CD14-positive monocyte (primary cell): ENCODE measurements around the gene CFTR. TPM values are rescaled to one million over a fixed set of nuclear protein-coding genes. Genes with fewer than 3 reads are reported as not detected.

Experiments
- DNase-seq, 3 donors: peaks; one replicate each; pipeline ENCODE4 v3.0.0-alpha.2; 2011 to 2022
- H2AFZ ChIP-seq: 2 replicates; pipeline ENCODE4 v1.6.0; 2012; ENCODE audit warnings: mild to moderate bottlenecking, low read depth, low read length, inconsistent platforms; ENCODE audit not compliant: insufficient read depth, poor library complexity, severe bottlenecking
- H3K27ac ChIP-seq, 2 donors: 1 replicate in 1 of 2; 2 replicates in 1 of 2; pipeline ENCODE4 v1.5.1; 2012 to 2013; ENCODE audit warnings: low read length in 2 of 2, control low read depth in 1 of 2, inconsistent platforms in 1 of 2, low read depth in 1 of 2, mild to moderate bottlenecking in 1 of 2
- H3K27me3 ChIP-seq, 2 donors: one replicate each; pipeline versions ENCODE4 v1.6.0 to v1.6.1; 2011 to 2013; ENCODE audit warnings: low read length in 2 of 2; ENCODE audit not compliant: control insufficient read depth in 2 of 2, insufficient read depth in 2 of 2
- H3K36me3 ChIP-seq, 2 donors: replicated peaks in 1 of 2; 1 replicate in 1 of 2; 2 replicates in 1 of 2; pipeline versions ENCODE4 v1.5.1 to v1.6.1; 2012 to 2013; ENCODE audit warnings: low read length in 2 of 2, control low read depth in 1 of 2, inconsistent platforms in 1 of 2, mild to moderate bottlenecking in 1 of 2; ENCODE audit not compliant: insufficient read depth in 2 of 2, control insufficient read depth in 1 of 2
- H3K4me1 ChIP-seq, 2 donors: 1 replicate in 1 of 2; 2 replicates in 1 of 2; pipeline versions ENCODE4 v1.5.1 to v1.6.1; 2012 to 2013; ENCODE audit warnings: low read length in 2 of 2, control low read depth in 1 of 2, inconsistent platforms in 1 of 2, mild to moderate bottlenecking in 1 of 2, moderate library complexity in 1 of 2; ENCODE audit not compliant: insufficient read depth in 2 of 2, control insufficient read depth in 1 of 2
- H3K4me2 ChIP-seq: replicated peaks from 2 replicates; pipeline ENCODE3; 2012; ENCODE audit warnings: low read length, moderate library complexity, mild to moderate bottlenecking; ENCODE audit not compliant: poor library complexity, severe bottlenecking; ENCODE audit errors: extremely low read depth
- H3K4me3 ChIP-seq, 3 experiments: fragments of 200-600 bp in 1 of 3; sonication (generic) in 1 of 3; replicated peaks in 1 of 3; 1 replicate in 2 of 3; 2 replicates in 1 of 3; pipeline ENCODE4 v1.5.1; 2011 to 2013; ENCODE audit warnings: low read length in 3 of 3, mild to moderate bottlenecking in 3 of 3, control low read depth in 2 of 3, low read depth in 2 of 3, inconsistent platforms in 1 of 3, moderate library complexity in 1 of 3
- H3K79me2 ChIP-seq: 2 replicates; pipeline ENCODE4 v1.6.0; 2012; ENCODE audit warnings: mild to moderate bottlenecking, control low read depth, inconsistent platforms, low read length, moderate library complexity; ENCODE audit not compliant: insufficient read depth
- H3K9ac ChIP-seq: 2 replicates; pipeline ENCODE4 v1.6.0; 2017; ENCODE audit warnings: low read length, mild to moderate bottlenecking; ENCODE audit not compliant: insufficient read depth, poor library complexity, severe bottlenecking
- H3K9me3 ChIP-seq, 2 donors: replicated peaks in 1 of 2; 1 replicate in 1 of 2; 2 replicates in 1 of 2; pipeline versions ENCODE4 v1.5.1 to v1.6.1; 2012 to 2013; ENCODE audit warnings: low read length in 2 of 2, control low read depth in 1 of 2; ENCODE audit not compliant: control insufficient read depth in 1 of 2, insufficient read depth in 1 of 2
- H4K20me1 ChIP-seq: 2 replicates; pipeline ENCODE4 v1.6.0; 2012; ENCODE audit warnings: mild to moderate bottlenecking, low read length, control low read depth, moderate library complexity; ENCODE audit not compliant: insufficient read depth
- H3K27ac Mint-ChIP-seq, 7 donors: one replicate each; pipeline ENCODE4 v1.8.0; 2020; ENCODE audit warnings: mild to moderate bottlenecking in 7 of 7, mixed read lengths in 7 of 7, moderate library complexity in 6 of 7, inconsistent platforms in 2 of 7
- H3K27me3 Mint-ChIP-seq, 3 donors: one replicate each; pipeline ENCODE4 v1.8.0; 2021 to 2022; ENCODE audit warnings: low read depth in 3 of 3, mild to moderate bottlenecking in 3 of 3, mixed read lengths in 3 of 3, moderate library complexity in 3 of 3, inconsistent platforms in 1 of 3
- H3K36me3 Mint-ChIP-seq, 2 donors: one replicate each; pipeline ENCODE4 v1.8.0; 2020; ENCODE audit warnings: mixed read lengths in 2 of 2, inconsistent platforms in 1 of 2, mild to moderate bottlenecking in 1 of 2
- H3K4me1 Mint-ChIP-seq: one replicate; pipeline ENCODE4 v1.8.0; 2020; ENCODE audit warnings: mild to moderate bottlenecking, mixed read lengths
- H3K4me3 Mint-ChIP-seq, 2 donors: one replicate each; pipeline ENCODE4 v1.8.0; 2020; ENCODE audit warnings: mild to moderate bottlenecking in 2 of 2, mixed read lengths in 2 of 2, moderate library complexity in 1 of 2
- H3K9me3 Mint-ChIP-seq, 7 donors: one replicate each; pipeline ENCODE4 v1.8.0; 2020 to 2022; ENCODE audit warnings: mixed read lengths in 7 of 7, mild to moderate bottlenecking in 6 of 7, moderate library complexity in 6 of 7, inconsistent platforms in 2 of 7
- CTCF ChIP-seq: fragments of 200-600 bp; IDR thresholded peaks from one replicate; pipeline ENCODE4 v1.8.0; 2022; ENCODE audit warnings: antibody characterized with exemption, mild to moderate bottlenecking
- WGBS: methylation state at CpG from one replicate; pipeline ENCODE4 v1.1.5; 2013; ENCODE audit warnings: missing lambda C conversion rate; ENCODE audit not compliant: insufficient coverage; 5-methylcytosine and 5-hydroxymethylcytosine counted together
- intact Hi-C, 2 donors: fragments of 100-400 bp; cut with micrococcal nuclease; formaldehyde crosslinking; loops; one replicate each; pipeline versions ENCODE4 v1.15.0 to v1.15.1; 2023
- polyA plus RNA-seq, 3 donors: library from polyadenylated mRNA; depleted of rRNA in 1 of 3; unstranded in 2 of 3; stranded (reverse) in 1 of 3; fragments of 300-500 nt in 2 of 3; fragments of >200 nt in 1 of 3; fragmentation: Illumina TruSeq in 2 of 3; gene quantifications; 1 replicate in 2 of 3; 2 replicates in 1 of 3; pipeline ENCODE4 v1.2.3, GENCODE V29; 2012 to 2021

CFTR gene
- polyA plus RNA-seq, 3 donors, result not detected

GRCh38 chr7:117639966-117640365 is 160.1 kb downstream of the CFTR start:
- no peaks in the 10 kb centered on the region for H3K79me2 ChIP-seq
- Mint-ChIP-seq H3K36me3 (no peaks in the 10 kb centered on the region), H3K27ac (no peak overlapping the region), H3K9me3 (peaks cover 0 to 3% (median 0%) of the 10 kb centered on the region in 7 donors), H3K27me3 (no peaks in the 10 kb centered on the region), H3K4me3 (no peak overlapping the region), H3K4me1 (no peaks in the 10 kb centered on the region)
- no peak overlapping the region for H3K4me3 ChIP-seq
- no peak overlapping the region for H3K4me2 ChIP-seq
- H3K9me3 ChIP-seq, result no peaks in the 10 kb centered on the region
- no CpG with 5 or more reads among the region's 2 CpGs for WGBS
- no peaks in the 10 kb centered on the region for H3K27me3 ChIP-seq
- no peaks in the 10 kb centered on the region for H3K36me3 ChIP-seq
- TF ChIP-seq CTCF, result no peak
- no peak for DNase-seq
- no peak overlapping the region for H3K27ac ChIP-seq
- H3K9ac ChIP-seq, result no peak overlapping the region
- H2AFZ ChIP-seq, result no peak overlapping the region
- H3K4me1 ChIP-seq, result no peaks in the 10 kb centered on the region
- intact Hi-C loops, result no loop called here
- no peaks in the 10 kb centered on the region for H4K20me1 ChIP-seq

GRCh38 chr7:117640465-117640864 is 160.6 kb downstream of the CFTR start:
- H3K27ac Mint-ChIP-seq, result no peak overlapping the region
- intact Hi-C loops, result no loop called here
- Histone ChIP-seq H3K27ac (no peak overlapping the region), H2AFZ (no peak overlapping the region), H3K79me2 (no peaks in the 10 kb centered on the region), H3K4me3 (no peak overlapping the region), H3K4me2 (no peak overlapping the region), H3K9ac (no peak overlapping the region), H4K20me1 (no peaks in the 10 kb centered on the region), H3K36me3 (no peaks in the 10 kb centered on the region), H3K4me1 (no peaks in the 10 kb centered on the region), H3K9me3 (no peaks in the 10 kb centered on the region), H3K27me3 (no peaks in the 10 kb centered on the region)
- no peaks in the 10 kb centered on the region for H3K4me1 Mint-ChIP-seq
- H3K27me3 Mint-ChIP-seq, result no peaks in the 10 kb centered on the region
- H3K36me3 Mint-ChIP-seq, result no peaks in the 10 kb centered on the region
- no peak for DNase-seq
- peaks cover 0 to 3% (median 0%) of the 10 kb centered on the region in 7 donors for H3K9me3 Mint-ChIP-seq
- TF ChIP-seq CTCF, result no peak
- H3K4me3 Mint-ChIP-seq, result no peak overlapping the region
